IPS DF 6.9 (cell line): ENCODE measurements around the gene HMX3.
"Not testable (repeated sequence)": the region's sequence is repeated elsewhere in the genome, so short reads cannot be mapped to it uniquely, and the experiment has no call there.

Experiments
- DNase-seq: peaks from one replicate; pipeline ENCODE4 v3.0.0-alpha.2; 2013; ENCODE audit warnings: low read depth, low spot score
- H3K27ac ChIP-seq: one replicate; pipeline ENCODE4 v1.5.1; 2013; ENCODE audit warnings: low read length, control low read depth
- H3K27me3 ChIP-seq: 2 replicates; pipeline ENCODE4 v1.6.1; 2013; ENCODE audit warnings: mild to moderate bottlenecking, low read length; ENCODE audit not compliant: control insufficient read depth, insufficient read depth
- H3K36me3 ChIP-seq: 2 replicates; pipeline ENCODE4 v1.6.1; 2013; ENCODE audit warnings: low read length; ENCODE audit not compliant: control insufficient read depth, insufficient read depth
- H3K4me1 ChIP-seq: 2 replicates; pipeline ENCODE4 v1.6.1; 2013; ENCODE audit warnings: low read length; ENCODE audit not compliant: control insufficient read depth, insufficient read depth
- H3K4me3 ChIP-seq: 2 replicates; pipeline ENCODE4 v1.5.1; 2013; ENCODE audit warnings: mild to moderate bottlenecking, low read length
- H3K9me3 ChIP-seq: 2 replicates; pipeline ENCODE4 v1.6.1; 2013; ENCODE audit warnings: low read length, inconsistent platforms; ENCODE audit not compliant: control insufficient read depth, insufficient read depth
- WGBS: extraction: QIAGEN DNeasy Blood & Tissue Kit; methylation state at CpG from one replicate; pipeline ENCODE4 v1.1.7; 2013; ENCODE audit warnings: mixed read lengths, missing lambda C conversion rate; ENCODE audit not compliant: insufficient read length, insufficient coverage; 5-methylcytosine and 5-hydroxymethylcytosine counted together

Gene HMX3

DNA sequence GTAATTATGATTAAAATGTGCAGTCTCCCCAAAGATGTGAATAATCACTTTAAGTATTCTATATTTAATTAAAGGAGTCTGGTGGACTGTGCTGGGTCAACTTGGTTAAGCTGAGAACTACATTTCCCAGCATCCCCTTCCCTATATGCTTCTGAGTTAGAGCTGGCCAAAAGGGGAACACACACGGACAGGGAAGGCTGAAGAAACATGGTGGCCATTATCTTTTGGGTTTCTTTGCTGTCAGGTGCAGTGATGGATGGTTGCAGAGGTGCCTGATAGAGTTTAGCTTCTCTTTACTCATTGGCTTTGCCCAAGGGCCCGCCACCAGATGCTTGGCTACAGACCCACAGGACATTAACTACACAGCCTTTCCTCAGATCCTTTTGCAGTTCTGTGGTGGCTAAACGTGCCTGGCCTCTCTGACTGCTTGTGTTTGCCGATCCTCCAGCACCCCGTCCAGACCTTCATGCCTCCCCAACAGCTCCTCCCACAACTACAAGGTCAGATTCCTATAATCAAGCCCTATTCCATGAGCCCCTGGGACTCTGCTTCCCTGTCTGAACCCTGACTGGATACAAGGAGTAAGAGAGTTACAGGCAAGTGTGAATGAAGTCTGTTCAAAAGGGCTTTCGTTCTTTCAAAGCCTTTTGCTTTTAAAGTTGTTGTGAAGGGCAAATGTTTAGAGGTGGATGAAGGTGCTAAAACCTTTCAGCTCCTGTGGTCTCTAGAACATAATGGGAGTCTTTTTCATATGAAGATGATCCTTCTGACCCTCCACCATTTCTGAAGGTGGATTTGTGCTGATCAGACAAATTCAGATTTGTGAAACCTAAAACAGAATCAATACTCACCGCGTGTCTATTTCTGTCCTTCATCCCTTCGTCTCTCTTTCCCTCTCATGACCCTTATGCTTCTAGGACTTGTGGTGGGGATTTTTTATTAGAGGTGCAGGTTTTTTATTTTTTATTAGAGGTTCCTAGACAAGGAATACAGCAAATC lies 39.9 kb downstream of the HMX3 start:
- no CpG with 5 or more reads among the region's 9 CpGs for WGBS
- no peak for DNase-seq
- H3K27me3 ChIP-seq, result no peaks in the 10 kb centered on the region
- no peaks in the 10 kb centered on the region for H3K9me3 ChIP-seq
- no peaks in the 10 kb centered on the region for H3K4me1 ChIP-seq
- H3K36me3 ChIP-seq, result peaks cover 2% of the 10 kb centered on the region; the same call in 1 of the 2 replicates
- no peak overlapping the region for H3K4me3 ChIP-seq
- H3K27ac ChIP-seq, result no peak overlapping the region

DNA sequence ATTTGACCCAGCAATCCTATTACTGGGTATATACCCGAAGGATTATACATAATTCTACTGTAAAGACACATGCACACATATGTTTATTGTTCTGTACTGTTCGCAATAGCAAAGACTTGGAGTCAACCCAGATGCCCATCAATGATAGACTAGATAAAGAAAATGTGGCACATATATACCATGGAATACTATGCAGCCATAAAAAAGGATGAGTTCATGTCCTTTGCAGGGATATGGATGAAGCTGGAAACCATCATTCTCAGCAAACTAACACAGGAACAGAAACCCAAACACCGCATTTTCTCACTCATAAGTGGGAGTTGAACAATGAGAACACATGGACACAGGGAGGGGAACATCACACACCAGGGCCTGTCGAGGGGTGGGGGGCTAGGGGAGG lies 42.6 kb downstream of the HMX3 start:
- H3K27ac ChIP-seq, H3K4me3 ChIP-seq, H3K9me3 ChIP-seq, H3K36me3 ChIP-seq, H3K4me1 ChIP-seq, H3K27me3 ChIP-seq, DNase-seq: not testable (repeated sequence)
- no CpG with 5 or more reads among the region's 4 CpGs for WGBS

DNA sequence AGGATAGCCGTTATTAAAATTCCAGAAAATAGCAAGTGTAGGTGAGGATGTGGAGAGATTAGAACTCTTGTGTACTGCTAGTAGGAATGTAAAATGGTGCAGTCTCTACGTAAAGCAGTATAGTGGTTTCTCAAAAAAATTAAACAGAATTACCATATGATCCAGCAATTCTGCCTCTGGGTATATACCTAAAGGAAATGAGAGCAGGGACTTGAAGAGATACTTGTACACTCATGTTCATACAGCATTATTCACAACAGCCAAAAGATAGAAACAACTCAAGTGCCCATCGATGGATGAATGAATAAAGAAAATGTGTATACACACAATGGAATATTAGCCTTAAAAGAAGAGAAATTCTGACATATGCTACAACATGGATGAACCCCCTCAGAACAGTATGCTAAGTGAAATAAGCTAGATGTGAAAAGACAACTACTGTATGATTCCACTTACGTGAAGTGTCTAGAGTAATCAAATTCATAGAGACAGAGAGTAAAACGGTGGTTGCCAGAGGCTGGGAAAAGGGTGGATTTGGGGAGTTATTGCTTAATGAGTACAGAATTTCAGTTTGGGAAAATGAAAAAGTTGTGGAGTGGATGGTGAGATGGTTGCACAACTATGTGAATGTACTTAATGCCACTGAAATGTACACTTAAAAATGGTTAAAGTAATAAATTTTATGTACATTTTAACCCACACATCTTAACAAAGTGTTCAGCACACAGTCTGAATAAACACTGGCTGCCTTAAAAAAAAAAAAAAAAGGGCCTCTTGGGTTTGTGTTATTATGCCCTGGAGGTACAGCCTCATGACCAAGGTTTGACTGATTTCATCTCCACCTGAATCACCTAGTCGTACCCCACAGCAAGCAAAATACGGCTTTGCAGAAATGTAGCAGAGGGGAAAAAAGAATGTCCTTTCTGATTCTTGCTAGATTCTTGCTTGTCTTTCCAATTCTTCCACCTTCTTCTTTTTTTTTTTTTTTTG lies 44.6 kb downstream of the HMX3 start:
- H3K27me3 ChIP-seq, result no peaks in the 10 kb centered on the region
- H3K36me3 ChIP-seq, result peaks cover 2% of the 10 kb centered on the region; the same call in 1 of the 2 replicates
- DNase-seq, result no peak
- H3K27ac ChIP-seq, result no peak overlapping the region
- H3K4me1 ChIP-seq, result no peaks in the 10 kb centered on the region
- no peak overlapping the region for H3K4me3 ChIP-seq
- WGBS, result no CpG with 5 or more reads among the region's 7 CpGs
- H3K9me3 ChIP-seq, result no peaks in the 10 kb centered on the region

DNA sequence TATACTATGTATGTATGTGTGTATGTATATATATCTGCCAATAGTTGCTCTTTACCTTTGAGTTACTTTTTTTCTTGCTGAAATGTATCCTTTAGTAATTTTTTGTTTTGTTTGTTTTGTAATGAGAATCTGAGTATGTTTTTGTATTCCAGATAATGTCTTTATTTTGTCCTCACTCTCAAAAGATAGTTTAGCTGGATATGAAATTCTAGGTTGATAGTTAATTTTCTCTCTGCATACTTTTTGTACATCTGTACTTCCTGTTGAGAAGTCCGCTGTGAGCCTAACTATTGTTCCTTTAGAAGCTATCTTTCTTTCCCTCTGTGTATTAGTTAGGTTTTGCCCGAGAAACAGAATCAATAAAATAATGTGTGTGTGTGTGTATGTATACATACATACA lies 48.0 kb downstream of the HMX3 start:
- no peak for DNase-seq
- H3K36me3 ChIP-seq, result no peaks in the 10 kb centered on the region
- no peak overlapping the region for H3K27ac ChIP-seq
- WGBS, result no CpG with 5 or more reads among the region's 2 CpGs
- no peaks in the 10 kb centered on the region for H3K9me3 ChIP-seq
- H3K4me1 ChIP-seq, result no peaks in the 10 kb centered on the region
- H3K4me3 ChIP-seq, result no peak overlapping the region
- H3K27me3 ChIP-seq, result no peaks in the 10 kb centered on the region

DNA sequence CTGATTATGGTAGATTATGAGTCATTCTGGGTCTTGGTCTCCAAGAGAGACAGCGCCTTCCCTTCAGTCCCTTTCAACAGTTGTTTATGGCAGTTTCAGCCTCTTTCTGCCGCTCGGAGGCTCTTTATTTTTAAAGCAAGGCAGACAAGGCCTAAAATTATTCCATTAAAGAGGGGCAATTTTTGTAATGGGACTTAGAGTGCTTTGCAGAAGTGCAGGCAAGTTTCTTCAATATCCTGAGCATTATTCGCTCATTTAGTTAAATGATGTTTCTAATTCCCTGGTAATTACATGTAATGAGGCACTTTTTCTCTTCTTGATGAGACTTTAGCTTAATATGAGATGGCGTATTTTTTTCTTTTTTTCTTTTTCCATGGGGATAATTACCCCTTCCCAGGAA lies 52.0 kb downstream of the HMX3 start:
- H3K4me1 ChIP-seq, result no peaks in the 10 kb centered on the region
- no peak for DNase-seq
- no CpG with 5 or more reads among the region's 5 CpGs for WGBS
- no peaks in the 10 kb centered on the region for H3K9me3 ChIP-seq
- no peak overlapping the region for H3K4me3 ChIP-seq
- H3K36me3 ChIP-seq, result no peaks in the 10 kb centered on the region
- H3K27me3 ChIP-seq, result no peaks in the 10 kb centered on the region
- no peak overlapping the region for H3K27ac ChIP-seq
